Measurements from ENCODE around the gene EEIG2. TPM values are rescaled to one million over a fixed set of nuclear protein-coding genes. Genes with fewer than 3 reads are reported as not detected.

Gene EEIG2
- total and polyA plus RNA-seq, 9 of the 15 experiments (the other 6 are each of a cell fraction or from before 2014, with no cell fraction given): 6.1 to 26.9 (median 15.2) TPM

DNA sequence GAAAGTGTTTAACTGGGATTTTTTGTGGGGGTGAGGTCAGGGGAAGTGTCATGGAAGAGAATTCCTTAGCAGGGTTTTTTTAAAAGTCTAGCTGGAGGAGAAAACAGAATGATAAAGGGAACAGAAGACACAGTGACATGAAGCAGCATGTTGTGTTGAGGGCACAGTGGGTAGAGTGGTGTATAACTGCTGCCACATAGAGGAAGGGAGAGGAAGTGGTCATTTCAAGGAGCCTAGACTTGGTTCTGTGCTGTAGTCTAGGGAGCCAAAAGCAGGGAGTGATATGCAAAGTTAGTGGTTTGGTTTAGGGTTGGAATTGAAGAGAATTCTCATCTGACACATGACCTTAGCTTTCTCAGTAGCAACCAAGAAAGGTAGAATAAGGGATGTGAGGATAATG is 10.2 kb downstream of the EEIG2 start (continued):
- TF ChIP-seq, protein P1, sequence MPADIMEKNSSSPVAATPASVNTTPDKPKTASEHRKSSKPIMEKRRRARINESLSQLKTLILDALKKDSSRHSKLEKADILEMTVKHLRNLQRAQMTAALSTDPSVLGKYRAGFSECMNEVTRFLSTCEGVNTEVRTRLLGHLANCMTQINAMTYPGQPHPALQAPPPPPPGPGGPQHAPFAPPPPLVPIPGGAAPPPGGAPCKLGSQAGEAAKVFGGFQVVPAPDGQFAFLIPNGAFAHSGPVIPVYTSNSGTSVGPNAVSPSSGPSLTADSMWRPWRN (IDR thresholded peaks at IDR 0.05; ENCODE audit: low read depth): no peak
- no peak for TF ChIP-seq ELF4 (CRISPR knock-in tag; IDR thresholded peaks at IDR 0.05)
- TF ChIP-seq TBP (optimal IDR thresholded peaks at IDR 0.05; ENCODE audit: low read depth, low read length): no peak
- TF ChIP-seq, protein P2, sequence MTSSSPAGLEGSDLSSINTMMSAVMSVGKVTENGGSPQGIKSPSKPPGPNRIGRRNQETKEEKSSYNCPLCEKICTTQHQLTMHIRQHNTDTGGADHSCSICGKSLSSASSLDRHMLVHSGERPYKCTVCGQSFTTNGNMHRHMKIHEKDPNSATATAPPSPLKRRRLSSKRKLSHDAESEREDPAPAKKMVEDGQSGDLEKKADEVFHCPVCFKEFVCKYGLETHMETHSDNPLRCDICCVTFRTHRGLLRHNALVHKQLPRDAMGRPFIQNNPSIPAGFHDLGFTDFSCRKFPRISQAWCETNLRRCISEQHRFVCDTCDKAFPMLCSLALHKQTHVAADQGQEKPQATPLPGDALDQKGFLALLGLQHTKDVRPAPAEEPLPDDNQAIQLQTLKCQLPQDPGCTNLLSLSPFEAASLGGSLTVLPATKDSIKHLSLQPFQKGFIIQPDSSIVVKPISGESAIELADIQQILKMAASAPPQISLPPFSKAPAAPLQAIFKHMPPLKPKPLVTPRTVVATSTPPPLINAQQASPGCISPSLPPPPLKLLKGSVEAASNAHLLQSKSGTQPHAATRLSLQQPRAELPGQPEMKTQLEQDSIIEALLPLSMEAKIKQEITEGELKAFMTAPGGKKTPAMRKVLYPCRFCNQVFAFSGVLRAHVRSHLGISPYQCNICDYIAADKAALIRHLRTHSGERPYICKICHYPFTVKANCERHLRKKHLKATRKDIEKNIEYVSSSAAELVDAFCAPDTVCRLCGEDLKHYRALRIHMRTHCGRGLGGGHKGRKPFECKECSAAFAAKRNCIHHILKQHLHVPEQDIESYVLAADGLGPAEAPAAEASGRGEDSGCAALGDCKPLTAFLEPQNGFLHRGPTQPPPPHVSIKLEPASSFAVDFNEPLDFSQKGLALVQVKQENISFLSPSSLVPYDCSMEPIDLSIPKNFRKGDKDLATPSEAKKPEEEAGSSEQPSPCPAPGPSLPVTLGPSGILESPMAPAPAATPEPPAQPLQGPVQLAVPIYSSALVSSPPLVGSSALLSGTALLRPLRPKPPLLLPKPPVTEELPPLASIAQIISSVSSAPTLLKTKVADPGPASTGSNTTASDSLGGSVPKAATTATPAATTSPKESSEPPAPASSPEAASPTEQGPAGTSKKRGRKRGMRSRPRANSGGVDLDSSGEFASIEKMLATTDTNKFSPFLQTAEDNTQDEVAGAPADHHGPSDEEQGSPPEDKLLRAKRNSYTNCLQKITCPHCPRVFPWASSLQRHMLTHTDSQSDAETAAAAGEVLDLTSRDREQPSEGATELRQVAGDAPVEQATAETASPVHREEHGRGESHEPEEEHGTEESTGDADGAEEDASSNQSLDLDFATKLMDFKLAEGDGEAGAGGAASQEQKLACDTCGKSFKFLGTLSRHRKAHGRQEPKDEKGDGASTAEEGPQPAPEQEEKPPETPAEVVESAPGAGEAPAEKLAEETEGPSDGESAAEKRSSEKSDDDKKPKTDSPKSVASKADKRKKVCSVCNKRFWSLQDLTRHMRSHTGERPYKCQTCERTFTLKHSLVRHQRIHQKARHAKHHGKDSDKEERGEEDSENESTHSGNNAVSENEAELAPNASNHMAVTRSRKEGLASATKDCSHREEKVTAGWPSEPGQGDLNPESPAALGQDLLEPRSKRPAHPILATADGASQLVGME (CRISPR knock-in tag; IDR thresholded peaks at IDR 0.05): no peak
- TF ChIP-seq NEUROD1 (IDR thresholded peaks at IDR 0.05; ENCODE audit: borderline replicate concordance, low read depth, low read length, partially characterized antibody): peak; percentile 12

Measured in K562 (cell line).